HepG2 (cell line): ENCODE data around the gene TJP3.

ENCODE experiments used
- CHD2 ChIP-seq: IDR thresholded peaks from 2 replicates; pipeline ENCODE4 v1.6.1; 2011; ENCODE audit warnings: low read depth, low read length, improper control_type of control experiment
- CTCF ChIP-seq: sonication (generic); formaldehyde crosslinking; IDR thresholded peaks from 2 replicates; pipeline ENCODE4 v1.5.0; 2020; ENCODE audit warnings: mild to moderate bottlenecking, missing genetic modification reagents, moderate library complexity
- EZH2 ChIP-seq: conservative IDR thresholded peaks from 2 replicates; pipeline ENCODE4 v1.6.1; 2012; ENCODE audit warnings: mild to moderate bottlenecking, low read depth, low read length, moderate library complexity
- NFKBIZ ChIP-seq: IDR thresholded peaks from 2 replicates; pipeline ENCODE4 v1.6.1; 2018; ENCODE audit warnings: missing genetic modification reagents, missing compliant biosample characterization
- SMC3 ChIP-seq: IDR thresholded peaks from 2 replicates; pipeline ENCODE4 v1.6.1; 2011; ENCODE audit warnings: low read length, improper control_type of control experiment
- TCF7 ChIP-seq: sonication (generic); IDR thresholded peaks from 2 replicates; pipeline ENCODE4 v1.6.1; 2016; ENCODE audit warnings: antibody characterized with exemption, low read depth

GRCh38 chr19:3768748-3769099 is 60.5 kb downstream of the TJP3 start:
- no peak for TF ChIP-seq CHD2
- no peak for TF ChIP-seq TCF7
- no peak for TF ChIP-seq SMC3
- TF ChIP-seq CTCF (CRISPR knock-in tag) = no peak
- no peak for TF ChIP-seq NFKBIZ (CRISPR knock-in tag)
- no peak for TF ChIP-seq EZH2
